ENCODE data around the gene TSPAN7.

The TSPAN7 gene

GRCh38 chrX:38649674-38650647, 88.6 kb downstream of the TSPAN7 start:
- DNase-seq = no peak

DNA sequence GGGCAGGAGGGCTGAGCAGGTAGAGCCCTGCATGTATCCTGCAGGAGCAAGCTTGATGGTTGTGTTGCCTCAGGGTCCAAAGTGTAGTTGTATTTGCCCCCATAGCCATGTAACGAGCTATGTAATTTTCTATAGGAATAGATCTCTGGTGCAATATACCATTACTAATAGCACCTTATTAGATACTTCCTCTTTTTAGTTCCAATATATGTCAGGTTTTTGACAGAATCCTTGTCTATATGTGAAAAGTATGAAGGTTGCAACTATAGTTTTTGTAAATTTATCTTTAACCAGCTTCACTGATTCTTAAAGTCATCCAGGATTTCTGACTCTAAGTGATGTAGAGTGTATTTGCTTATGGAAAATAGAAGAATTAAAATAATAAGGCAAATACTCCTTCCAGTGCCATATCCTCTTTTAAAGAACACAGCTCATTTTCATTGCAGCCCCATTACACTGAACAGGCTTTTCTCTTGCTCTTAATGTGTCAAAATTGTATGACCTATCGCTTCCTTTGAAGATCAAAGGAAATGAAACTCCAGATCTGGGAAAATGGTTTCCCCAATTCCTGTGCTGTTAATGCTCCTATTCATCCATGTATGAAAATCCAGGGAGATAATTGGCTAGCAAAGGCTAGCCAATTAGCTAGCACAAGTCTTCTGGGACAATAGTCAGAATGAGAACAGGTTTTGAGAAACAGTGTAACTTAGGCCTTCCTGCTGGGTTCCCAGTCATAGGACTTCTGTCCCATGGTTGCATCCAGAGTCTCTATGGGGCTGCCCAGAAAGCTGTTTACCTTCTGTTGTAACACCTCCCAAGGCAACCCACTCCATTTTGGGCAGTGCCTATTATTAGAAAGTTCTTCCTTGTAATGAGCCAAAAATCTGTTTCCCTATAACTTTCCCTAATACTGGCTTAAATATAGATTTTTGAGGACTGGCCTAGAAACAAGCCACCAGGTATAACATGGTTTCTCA, 90.6 kb downstream of the TSPAN7 start:
- no peak for DNase-seq

DNA sequence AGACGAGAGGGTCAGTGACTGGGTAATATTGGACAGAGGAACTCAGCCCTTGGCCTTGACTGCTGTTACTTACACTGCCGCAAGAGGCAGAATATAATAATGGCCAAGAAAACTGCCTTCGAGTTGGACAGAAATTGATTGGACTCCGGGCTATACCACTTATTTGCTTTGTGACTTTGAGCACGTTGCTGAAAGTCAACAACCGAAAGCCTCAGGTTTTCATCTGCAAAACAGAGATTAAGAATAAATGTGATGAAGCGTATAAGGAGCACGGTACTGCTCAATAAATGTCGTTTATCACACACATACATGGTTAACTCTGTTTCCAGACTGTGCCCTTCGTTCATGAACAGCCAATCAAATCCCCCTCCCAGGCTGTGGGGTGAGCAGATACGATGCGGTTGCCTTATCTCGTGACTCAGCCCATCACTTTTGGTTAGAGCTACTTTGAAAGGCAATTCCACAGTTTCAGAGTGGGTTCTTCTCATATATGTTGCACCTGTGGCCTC, 91.6 kb downstream of the TSPAN7 start:
- no peak for DNase-seq

DNA sequence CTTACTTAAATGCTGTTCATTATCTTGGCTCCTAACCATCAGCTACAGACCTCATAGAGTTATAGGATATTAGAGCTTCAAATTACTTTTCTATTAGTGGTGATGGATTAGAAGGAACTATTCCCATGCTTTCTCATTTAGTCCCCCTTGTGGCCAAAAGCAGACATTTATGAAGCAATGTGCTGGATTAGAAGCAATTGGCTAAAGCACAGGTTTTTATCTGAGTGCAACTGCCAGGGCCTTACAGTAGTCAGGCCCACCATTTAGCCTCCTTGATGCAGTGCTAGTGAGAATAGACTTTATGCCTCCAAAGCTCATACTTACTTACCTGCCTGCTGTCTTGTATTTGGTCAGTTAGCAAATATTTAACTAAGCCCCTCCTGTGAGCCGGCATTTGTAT, 93.0 kb downstream of the TSPAN7 start:
- DNase-seq = no peak

- DNase-seq = no peak
These were observed 95.1 kb downstream of the TSPAN7 start for GRCh38 chrX:38656350-38656915.

DNA sequence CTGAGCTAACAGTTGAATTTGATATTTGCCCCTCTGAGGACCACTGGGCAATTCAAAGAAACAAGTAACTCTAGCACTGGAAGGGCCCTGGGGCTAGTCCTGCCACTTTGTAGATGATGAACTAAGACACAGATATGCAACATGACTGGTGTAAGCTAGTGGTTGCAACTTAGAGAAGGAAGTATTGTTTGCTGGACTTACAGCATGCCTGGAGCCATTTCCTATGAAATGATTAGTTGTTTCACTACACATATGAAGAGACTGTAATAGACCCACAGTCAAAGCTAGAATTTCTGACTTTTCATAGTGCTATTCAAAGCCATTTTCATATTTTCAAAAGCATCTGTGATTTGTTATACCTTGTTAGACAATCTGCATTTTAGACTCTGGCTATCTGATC, 96.2 kb downstream of the TSPAN7 start:
- no peak for DNase-seq

DNA sequence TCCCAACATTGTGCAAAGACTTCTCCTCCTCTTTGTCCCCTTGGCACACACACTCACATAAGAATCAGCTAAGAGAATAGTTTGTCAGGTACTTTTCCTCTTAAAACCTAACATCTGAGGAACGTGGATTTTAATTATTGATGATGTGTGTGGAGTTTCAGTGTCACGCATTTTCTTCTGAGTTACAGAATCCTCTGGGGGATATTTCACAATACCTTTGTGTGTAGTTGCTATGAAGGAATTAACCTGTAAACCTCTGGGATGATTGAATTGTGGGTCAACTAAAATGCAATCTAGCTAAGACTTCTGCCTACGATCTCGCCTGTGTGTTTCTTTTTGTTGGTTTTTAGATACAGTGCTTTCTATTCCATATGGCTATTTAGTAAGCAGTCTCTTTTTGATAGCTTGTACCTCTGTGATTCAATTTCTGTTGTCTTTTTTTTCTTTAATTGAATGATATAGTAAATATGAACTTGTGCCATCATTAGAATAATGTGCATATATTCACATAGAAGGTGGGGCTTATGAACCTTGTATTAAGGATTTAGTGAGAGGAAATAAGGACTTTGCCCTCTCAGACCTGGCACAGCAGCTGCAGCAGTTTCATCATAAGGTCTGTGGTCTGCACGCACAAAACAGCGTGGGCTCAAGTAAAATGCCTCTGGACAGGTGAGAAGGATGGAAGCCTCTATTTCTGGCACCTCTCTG, 99.2 kb downstream of the TSPAN7 start:
- DNase-seq = no peak

GRCh38 chrX:38661103-38661441, 99.7 kb downstream of the TSPAN7 start:
- DNase-seq = no peak

DNA sequence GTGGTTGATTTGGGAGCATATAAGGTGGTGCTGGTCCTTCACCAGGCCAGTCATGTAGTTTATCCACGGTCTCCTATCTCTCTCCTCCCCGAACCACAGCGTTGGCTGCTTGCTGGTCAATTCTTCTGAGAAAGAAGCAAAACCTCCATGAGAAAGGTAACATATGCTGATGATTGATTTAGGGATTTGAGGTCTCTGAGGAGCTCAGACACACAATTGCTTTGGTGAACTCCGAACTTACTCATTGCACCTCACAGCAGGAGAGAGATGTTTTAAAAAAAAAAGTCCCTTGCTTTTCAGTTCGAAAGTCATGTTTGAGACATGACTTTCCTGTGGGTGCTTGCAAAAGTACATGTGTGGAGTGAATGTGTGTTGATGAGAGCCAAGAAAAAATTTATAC, 100.2 kb downstream of the TSPAN7 start:
- no peak for DNase-seq

GRCh38 chrX:38662640-38663039, 101.3 kb downstream of the TSPAN7 start:
- no peak for DNase-seq

- no peak for DNase-seq
These were observed 102.9 kb downstream of the TSPAN7 start for GRCh38 chrX:38664285-38664684.

DNA sequence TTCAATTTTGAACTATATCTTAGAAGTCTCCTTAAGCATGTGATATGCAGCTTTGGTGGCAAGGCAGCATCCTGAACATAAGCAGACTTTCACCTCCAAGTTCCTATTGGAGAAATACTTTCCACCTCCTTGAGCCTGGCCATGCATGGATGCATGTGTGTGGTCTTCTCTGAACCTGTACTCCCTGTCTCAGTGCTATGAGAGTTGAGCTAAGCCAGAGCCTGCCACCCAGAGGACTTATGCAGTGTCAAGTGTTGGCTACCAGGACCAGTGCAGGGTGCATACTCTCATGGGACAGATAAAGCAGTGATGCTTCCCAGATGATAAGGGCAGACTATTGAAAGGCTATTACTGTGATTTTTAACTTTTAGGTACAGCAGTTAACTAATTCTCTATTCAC, 105.6 kb downstream of the TSPAN7 start:
- no peak for DNase-seq

DNA sequence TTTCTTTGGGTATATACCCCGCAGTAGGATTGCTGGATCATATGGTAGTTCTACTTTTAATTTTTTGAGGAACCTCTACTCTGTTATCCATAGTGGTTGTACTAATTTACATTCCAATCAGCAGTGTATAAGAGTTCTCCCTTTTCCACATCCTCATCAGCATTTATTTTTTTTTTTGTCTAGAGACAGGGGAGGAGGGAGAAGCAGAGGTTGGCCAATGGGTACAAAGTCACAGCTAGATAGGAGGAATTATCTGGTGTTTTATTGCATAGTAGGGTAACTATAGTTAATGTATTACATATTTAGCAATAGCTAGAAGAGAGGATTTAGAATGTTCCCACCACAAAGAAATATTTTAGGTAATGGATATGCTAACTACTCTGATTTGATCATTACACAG, 107.4 kb downstream of the TSPAN7 start:
- no peak for DNase-seq

DNA sequence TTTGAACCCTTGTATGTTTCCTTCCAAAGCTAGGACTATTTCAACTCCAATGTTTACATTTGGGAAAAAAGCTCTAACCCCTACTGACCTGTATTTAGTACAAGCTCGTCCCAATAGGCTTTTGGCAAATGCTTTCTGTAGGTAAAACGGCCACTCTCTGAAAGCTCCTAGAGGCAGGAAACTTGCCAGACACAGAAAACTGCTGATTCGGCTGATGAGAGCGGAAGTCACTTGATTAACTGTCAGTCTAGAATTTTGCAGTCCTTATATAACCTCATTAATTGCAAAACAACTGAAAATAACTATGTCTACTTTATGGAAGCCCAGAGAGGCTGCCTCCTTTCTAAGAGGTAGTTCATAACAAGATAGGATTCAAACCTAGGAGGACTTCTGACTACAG, 108.1 kb downstream of the TSPAN7 start:
- no peak for DNase-seq

DNA sequence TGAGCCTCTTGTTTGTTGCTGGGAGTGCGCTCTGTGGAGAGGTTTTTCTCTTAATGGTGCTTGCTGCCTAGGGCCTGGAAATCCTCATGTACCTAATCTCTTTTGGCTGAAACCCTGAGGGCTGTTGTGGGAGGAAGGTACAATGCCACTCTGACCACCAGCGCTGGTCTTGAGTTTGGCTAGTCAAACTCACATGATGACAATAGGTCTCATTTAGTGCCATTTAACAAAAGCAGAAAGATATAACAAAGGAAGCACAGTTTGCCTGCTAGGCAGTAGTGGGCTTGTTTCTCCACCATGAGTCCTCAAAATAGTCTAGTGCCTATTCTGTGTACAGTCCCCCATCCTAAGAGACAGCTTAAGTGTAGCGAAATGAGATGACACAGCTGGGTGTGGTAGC, 111.3 kb downstream of the TSPAN7 start:
- no peak for DNase-seq

DNA sequence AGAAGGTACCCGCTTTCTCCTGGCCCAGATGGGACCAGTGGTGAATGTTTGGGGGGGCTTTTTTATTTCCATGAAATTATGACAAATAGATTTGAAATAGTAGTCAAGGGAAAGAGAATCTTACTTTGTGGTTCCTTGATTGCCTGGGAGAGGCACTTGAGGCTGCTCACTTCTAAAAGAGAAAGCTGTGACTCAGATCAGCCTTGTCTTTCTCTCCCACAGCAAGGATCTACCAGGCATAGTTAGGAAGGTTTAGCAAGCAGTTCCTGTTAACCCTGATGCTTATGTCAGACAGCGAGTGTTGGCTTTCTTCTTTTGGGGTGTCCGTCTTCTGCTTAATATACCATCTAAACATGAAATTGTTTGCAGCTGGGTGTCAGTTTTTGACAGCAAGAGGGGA, 114.5 kb downstream of the TSPAN7 start:
- DNase-seq = no peak

DNA sequence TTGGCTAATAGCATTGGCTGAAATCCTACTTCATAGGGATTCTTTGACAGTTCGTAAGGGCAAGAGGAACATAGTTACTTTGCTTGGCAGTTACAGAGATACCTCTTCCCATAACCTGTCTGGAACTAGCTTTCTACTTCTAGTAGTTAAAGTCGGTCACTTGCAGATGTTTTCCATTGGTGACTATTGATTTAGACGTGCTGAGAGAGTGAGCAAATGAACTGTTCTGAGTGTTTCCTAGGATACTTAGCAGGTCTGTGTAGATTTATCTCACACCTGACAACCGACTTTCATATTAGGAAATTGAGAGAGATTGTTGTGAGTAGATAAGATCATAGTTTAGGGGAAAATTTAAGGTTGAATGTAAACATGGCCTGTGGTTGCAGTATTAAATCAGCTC, 116.8 kb downstream of the TSPAN7 start:
- DNase-seq = no peak

GRCh38 chrX:38678821-38679220, 117.5 kb downstream of the TSPAN7 start:
- DNase-seq = no peak

GRCh38 chrX:38679695-38680094, 118.4 kb downstream of the TSPAN7 start:
- no peak for DNase-seq

DNA sequence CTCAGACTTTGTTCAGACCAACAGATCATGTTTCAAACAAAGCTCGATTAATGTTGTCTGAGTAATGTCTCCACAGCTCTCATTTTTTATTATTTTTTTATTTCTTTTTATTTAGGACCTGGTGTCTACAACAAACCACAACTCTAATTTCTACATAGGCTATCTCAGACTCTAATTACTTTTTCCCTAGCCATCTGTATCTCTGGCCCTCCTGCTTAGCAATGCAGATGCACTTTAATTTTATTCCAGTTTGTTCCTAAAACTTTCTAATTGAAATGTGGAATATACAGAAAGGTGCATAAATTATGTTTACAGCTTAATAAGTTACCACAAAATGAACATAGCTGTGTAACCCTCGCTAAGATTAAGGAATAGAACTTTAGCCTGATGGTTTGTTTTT, 120.8 kb downstream of the TSPAN7 start:
- DNase-seq = no peak

- no peak for DNase-seq
These were observed 131.6 kb downstream of the TSPAN7 start for GRCh38 chrX:38692961-38693360.

GRCh38 chrX:38694394-38694793, 133.1 kb downstream of the TSPAN7 start:
- DNase-seq = no peak

DNA sequence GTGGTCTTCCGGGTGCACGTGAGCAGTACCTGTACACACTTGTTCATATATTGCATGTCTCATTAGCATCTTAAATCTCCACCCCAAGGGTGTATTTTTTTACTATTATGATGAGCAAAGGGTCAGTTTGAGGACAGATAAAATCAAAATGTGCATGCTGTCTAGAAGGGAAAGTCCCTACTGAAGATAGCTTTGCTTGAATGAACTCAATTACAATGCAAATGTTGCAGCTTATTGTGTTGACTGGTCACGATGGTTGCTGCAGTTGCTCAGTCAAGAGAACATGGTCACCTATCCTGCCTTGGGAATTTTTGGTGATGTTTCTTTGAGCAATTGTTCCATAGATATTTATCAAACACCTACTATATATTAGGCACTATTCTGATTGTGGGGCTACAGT, 136.1 kb downstream of the TSPAN7 start:
- no peak for DNase-seq
